Activated CD4-positive, alpha-beta T cell treated with anti-CD3 and anti-CD28 coated beads, Interleukin-2, amount 10 ng/mL, durations not matched to agents 7 days and 5 days (primary cell): ENCODE measurements around the gene S1PR4. TPM values are rescaled to one million over a fixed set of nuclear protein-coding genes. Genes with fewer than 3 reads are reported as not detected.
"Not testable (repeated sequence)": the region's sequence is repeated elsewhere in the genome, so short reads cannot be mapped to it uniquely, and the experiment has no call there.

Source experiments
- CTCF ChIA-PET: fragments of 350-600 bp; sonication (Branson Sonifier 250); formaldehyde crosslinking; loops from one replicate; lab custom pipeline; 2021; ENCODE audit warnings: antibody characterized with exemption; lab: Charles Lee
- POLR2A ChIA-PET: fragments of 350-600 bp; sonication (Branson Sonifier 250); formaldehyde crosslinking; loops from one replicate; lab custom pipeline; 2021; ENCODE audit warnings: antibody characterized with exemption; lab: Charles Lee
- DNase-seq: peaks from one replicate; pipeline ENCODE4 v3.0.0-alpha.2; 2020
- H3K27ac Mint-ChIP-seq: one replicate; pipeline ENCODE4 v1.8.0; 2021; ENCODE audit warnings: mild to moderate bottlenecking, moderate library complexity, mixed read lengths
- H3K27me3 Mint-ChIP-seq: one replicate; pipeline ENCODE4 v1.8.0; 2021; ENCODE audit warnings: mixed read lengths
- H3K36me3 Mint-ChIP-seq: one replicate; pipeline ENCODE4 v1.8.0; 2021; ENCODE audit warnings: low read depth, mixed read lengths
- H3K4me1 Mint-ChIP-seq: one replicate; pipeline ENCODE4 v1.8.0; 2021; ENCODE audit warnings: mixed read lengths
- H3K4me3 Mint-ChIP-seq: one replicate; pipeline ENCODE4 v1.8.0; 2021; ENCODE audit warnings: mild to moderate bottlenecking, moderate library complexity, mixed read lengths
- H3K9me3 Mint-ChIP-seq: one replicate; pipeline ENCODE4 v1.8.0; 2021; ENCODE audit warnings: mixed read lengths
- total RNA-seq, 2 experiments: library from RNA; stranded (reverse); gene quantifications; one replicate each; pipeline ENCODE4 v1.2.3, GENCODE V29; 2021

The S1PR4 gene
- total RNA-seq, 2 experiments from 2014 or later: 162 to 209 TPM

DNA sequence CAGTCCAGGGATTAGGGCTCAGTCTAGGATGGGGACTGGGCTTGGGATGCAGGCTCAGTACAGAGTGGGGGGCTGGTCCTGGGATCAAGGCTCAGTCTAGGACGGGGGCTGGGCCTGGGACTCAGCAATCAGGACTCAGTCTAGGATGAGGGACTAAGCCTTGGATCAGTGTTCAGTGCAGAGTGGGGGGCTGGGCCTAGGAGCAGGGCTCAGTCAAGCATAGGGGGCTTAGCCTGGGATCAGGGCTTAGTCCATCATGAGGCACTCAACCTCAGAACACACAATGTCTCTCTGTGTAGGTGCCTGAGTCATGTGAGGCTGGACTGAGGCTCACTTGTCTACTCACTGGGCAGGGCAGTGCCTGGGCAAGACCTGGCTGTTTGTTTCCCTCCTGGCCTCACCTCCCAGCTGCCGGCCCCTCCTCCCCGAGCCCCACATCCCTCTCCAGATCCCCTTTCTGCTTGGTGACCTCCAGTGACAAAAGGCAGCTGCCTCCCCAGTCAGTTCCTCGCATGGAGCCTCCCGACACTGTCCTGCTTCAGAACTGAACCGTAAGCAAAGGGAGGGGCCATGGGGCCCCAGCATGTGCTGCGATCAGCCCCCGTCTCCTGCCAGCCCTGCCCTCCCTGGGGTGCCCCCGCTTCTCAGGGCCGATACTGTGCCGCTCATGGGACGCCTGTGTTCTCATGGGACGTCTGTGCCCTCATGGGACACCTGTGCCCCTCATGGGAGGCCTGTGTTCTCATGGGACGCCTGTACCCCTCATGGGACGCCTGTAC is 6.5 kb upstream of the S1PR4 start:
- H3K4me1 Mint-ChIP-seq: peaks cover 32% of the 10 kb centered on the region
- no peaks in the 10 kb centered on the region for H3K27me3 Mint-ChIP-seq
- peaks cover 17% of the 10 kb centered on the region for H3K36me3 Mint-ChIP-seq
- ChIA-PET POLR2A (no interaction called here), CTCF (interaction anchor here (0.6 kb wide), 1 partner anchor 81 kb away, joined by 3 read pairs; no protein-coding TSS in a partner anchor)
- no peaks in the 10 kb centered on the region for H3K9me3 Mint-ChIP-seq
- H3K27ac Mint-ChIP-seq: no peak overlapping the region
- no peak for DNase-seq
- no peak overlapping the region for H3K4me3 Mint-ChIP-seq

- H3K27ac Mint-ChIP-seq, H3K27me3 Mint-ChIP-seq, CTCF ChIA-PET, POLR2A ChIA-PET, H3K4me3 Mint-ChIP-seq, DNase-seq, H3K9me3 Mint-ChIP-seq: not testable (repeated sequence)
- Mint-ChIP-seq H3K4me1 (peaks cover 33% of the 10 kb centered on the region), H3K36me3 (peaks cover 18% of the 10 kb centered on the region)
Measured at GRCh38 chr19:3172673-3173000, 5.9 kb upstream of the S1PR4 start.

DNA sequence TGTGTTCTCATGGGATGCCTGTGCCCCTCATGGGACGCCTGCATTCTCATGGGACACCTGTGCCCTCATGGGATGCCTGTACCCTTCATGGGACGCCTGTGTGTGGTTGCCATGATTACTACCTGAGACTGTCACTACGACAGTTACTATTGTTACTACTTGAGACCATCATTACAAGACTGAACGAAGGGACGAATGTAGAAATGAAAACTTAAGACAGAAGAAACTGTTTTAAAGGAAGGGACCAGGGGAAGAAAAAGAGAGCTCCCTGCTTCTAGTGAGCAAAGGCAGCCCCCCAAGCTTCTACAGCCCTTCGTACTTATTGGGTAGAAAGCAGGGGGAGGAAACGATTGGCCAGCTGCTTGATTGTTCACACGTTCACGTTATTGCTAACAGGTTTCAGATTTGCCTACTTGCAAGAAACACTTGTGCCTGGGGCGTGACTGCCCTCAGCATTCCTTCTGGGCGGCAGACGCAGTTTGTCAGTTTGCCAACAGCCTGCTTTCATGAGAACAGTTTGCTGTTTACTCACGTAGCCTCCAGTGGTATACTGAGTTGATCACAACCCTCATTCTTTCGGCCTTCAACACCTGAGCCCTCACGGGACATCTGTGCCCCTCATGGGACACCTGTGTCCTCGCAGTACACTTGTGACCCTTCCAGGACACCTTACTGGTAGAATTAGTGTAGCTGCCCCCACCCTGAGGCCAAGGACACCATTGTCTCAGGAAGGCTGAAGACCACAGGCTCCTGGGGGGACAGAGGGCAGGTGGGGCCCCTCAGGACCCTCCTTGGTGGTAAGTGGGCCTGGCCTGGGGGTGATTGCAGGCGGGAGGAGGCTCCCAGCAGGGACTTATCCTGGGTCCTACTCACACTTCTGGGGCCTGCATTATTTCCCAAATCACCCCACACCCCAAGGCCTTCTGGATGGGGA is 2.5 kb upstream of the S1PR4 start:
- peaks cover 27% of the 10 kb centered on the region for H3K4me1 Mint-ChIP-seq
- CTCF ChIA-PET: interaction anchor here (0.6 to 1.6 kb wide), 4 partner anchors 14 to 708 kb away, joined by 3 to 4 read pairs (median 3); no protein-coding TSS in a partner anchor
- peaks cover 29% of the 10 kb centered on the region for H3K36me3 Mint-ChIP-seq
- H3K9me3 Mint-ChIP-seq: no peaks in the 10 kb centered on the region
- POLR2A ChIA-PET: no interaction called here
- no peaks in the 10 kb centered on the region for H3K27me3 Mint-ChIP-seq
- peak overlapping the region; percentile 96 for H3K27ac Mint-ChIP-seq
- peak overlapping the region; percentile 90 for H3K4me3 Mint-ChIP-seq
- peak; percentile 30 for DNase-seq

GRCh38 chr19:3176715-3177501 is 1.7 kb upstream of the S1PR4 start:
- peak overlapping the region; percentile 90 for H3K4me3 Mint-ChIP-seq
- H3K36me3 Mint-ChIP-seq: peaks cover 36% of the 10 kb centered on the region
- CTCF ChIA-PET: interaction anchor here (0.6 to 1.6 kb wide), 4 partner anchors 10 to 100 kb away, joined by 3 read pairs; no protein-coding TSS in a partner anchor
- DNase-seq: peak; percentile 78
- POLR2A ChIA-PET: interaction anchor here (0.7 kb wide), 1 partner anchor 39 kb away, joined by 3 read pairs; no protein-coding TSS in a partner anchor
- no peaks in the 10 kb centered on the region for H3K27me3 Mint-ChIP-seq
- H3K9me3 Mint-ChIP-seq: no peaks in the 10 kb centered on the region
- peaks cover 21% of the 10 kb centered on the region for H3K4me1 Mint-ChIP-seq
- peak overlapping the region; percentile 96 for H3K27ac Mint-ChIP-seq

- Mint-ChIP-seq H3K27me3 (no peaks in the 10 kb centered on the region), H3K9me3 (no peaks in the 10 kb centered on the region), H3K4me3 (peak overlapping the region; percentile 100), H3K4me1 (peaks cover 35% of the 10 kb centered on the region), H3K36me3 (peaks cover 52% of the 10 kb centered on the region), H3K27ac (peak overlapping the region; percentile 98)
- ChIA-PET CTCF (no interaction called here), POLR2A (interaction anchor here (0.7 kb wide), 1 partner anchor 42 kb away, joined by 3 read pairs; no protein-coding TSS in a partner anchor)
- DNase-seq: no peak
Measured at GRCh38 chr19:3178973-3179738, 587 bp downstream of the S1PR4 start.

DNA sequence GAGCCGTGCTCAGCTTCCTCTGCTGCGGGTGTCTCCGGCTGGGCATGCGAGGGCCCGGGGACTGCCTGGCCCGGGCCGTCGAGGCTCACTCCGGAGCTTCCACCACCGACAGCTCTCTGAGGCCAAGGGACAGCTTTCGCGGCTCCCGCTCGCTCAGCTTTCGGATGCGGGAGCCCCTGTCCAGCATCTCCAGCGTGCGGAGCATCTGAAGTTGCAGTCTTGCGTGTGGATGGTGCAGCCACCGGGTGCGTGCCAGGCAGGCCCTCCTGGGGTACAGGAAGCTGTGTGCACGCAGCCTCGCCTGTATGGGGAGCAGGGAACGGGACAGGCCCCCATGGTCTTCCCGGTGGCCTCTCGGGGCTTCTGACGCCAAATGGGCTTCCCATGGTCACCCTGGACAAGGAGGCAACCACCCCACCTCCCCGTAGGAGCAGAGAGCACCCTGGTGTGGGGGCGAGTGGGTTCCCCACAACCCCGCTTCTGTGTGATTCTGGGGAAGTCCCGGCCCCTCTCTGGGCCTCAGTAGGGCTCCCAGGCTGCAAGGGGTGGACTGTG is 1.2 kb downstream of the S1PR4 start:
- H3K27ac Mint-ChIP-seq: peak overlapping the region; percentile 98
- ChIA-PET POLR2A (no interaction called here), CTCF (interaction anchor here (0.6 kb wide), 1 partner anchor 11 kb away, joined by 4 read pairs; no protein-coding TSS in a partner anchor)
- H3K36me3 Mint-ChIP-seq: peaks cover 58% of the 10 kb centered on the region
- H3K4me1 Mint-ChIP-seq: peaks cover 42% of the 10 kb centered on the region
- DNase-seq: peak; percentile 43
- peak overlapping the region; percentile 100 for H3K4me3 Mint-ChIP-seq
- H3K9me3 Mint-ChIP-seq: no peaks in the 10 kb centered on the region
- H3K27me3 Mint-ChIP-seq: no peaks in the 10 kb centered on the region

DNA sequence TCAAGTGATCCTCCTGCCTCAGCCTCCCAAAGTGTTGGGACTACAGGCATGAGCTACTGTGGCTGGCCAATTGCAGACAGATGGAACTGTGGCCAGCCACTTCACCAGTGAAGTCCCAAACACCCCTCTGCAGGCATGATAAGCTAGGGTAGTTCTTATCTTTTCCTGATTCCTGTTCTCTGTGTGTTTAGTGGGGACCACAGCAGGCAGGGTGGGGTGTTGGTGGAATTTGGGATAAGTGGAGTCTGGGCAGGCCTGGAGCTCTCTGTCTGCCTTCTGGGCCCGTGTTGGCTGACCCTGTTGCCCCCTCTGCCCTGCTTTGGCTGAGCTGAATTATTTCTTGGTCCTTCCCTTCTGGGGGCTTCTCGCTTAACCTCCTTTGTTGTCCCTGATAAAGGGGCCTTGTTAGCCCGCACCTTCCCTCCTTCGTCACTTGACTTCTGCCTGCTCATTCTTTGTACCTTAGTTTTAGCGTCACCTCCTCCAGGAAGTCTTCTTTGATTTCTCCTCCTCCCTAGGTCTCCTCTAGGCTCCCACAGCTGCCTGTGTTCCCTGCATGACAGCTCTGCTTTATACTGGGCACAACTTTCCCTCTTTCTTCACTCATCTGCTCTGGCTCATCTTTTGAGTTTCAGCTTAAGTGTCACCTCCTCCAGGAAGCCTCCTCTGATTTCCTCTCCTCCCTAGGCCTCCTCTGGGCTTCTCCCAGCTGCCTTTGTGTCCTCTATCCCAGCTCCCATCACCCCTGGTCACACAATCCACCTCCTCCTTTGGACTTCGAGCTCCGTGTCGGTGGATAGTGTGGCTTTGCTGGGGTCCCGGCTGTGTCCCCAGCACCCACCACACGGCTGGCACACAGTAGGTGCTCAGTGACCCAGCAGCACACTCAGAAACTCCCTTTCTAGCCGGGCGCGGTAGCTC is 5.4 kb downstream of the S1PR4 start:
- ChIA-PET POLR2A (interaction anchor here (0.6 kb wide), 1 partner anchor 47 kb away, joined by 3 read pairs; no protein-coding TSS in a partner anchor), CTCF (interaction anchor here (0.6 to 2.4 kb wide), 6 partner anchors 13 to 222 kb away, joined by 3 to 7 read pairs (median 3); no protein-coding TSS in a partner anchor)
- peaks cover 55% of the 10 kb centered on the region for H3K4me1 Mint-ChIP-seq
- H3K27ac Mint-ChIP-seq: peak overlapping the region; percentile 85
- DNase-seq: no peak
- H3K9me3 Mint-ChIP-seq: no peaks in the 10 kb centered on the region
- H3K27me3 Mint-ChIP-seq: no peaks in the 10 kb centered on the region
- H3K36me3 Mint-ChIP-seq: peaks cover 55% of the 10 kb centered on the region
- H3K4me3 Mint-ChIP-seq: peak overlapping the region; percentile 79

GRCh38 chr19:3184847-3185460 is 6.4 kb downstream of the S1PR4 start:
- CTCF ChIA-PET: interaction anchor here (0.6 to 2.4 kb wide), 3 partner anchors 14 to 223 kb away, joined by 3 to 7 read pairs (median 4); no protein-coding TSS in a partner anchor
- peaks cover 61% of the 10 kb centered on the region for H3K4me1 Mint-ChIP-seq
- H3K4me3 Mint-ChIP-seq: peak overlapping the region; percentile 79
- POLR2A ChIA-PET: interaction anchor here (0.6 kb wide), 1 partner anchor 48 kb away, joined by 3 read pairs; no protein-coding TSS in a partner anchor
- H3K27ac Mint-ChIP-seq: peak overlapping the region; percentile 86
- peak; percentile 80 for DNase-seq
- H3K36me3 Mint-ChIP-seq: peaks cover 47% of the 10 kb centered on the region
- H3K27me3 Mint-ChIP-seq: no peaks in the 10 kb centered on the region
- no peaks in the 10 kb centered on the region for H3K9me3 Mint-ChIP-seq

DNA sequence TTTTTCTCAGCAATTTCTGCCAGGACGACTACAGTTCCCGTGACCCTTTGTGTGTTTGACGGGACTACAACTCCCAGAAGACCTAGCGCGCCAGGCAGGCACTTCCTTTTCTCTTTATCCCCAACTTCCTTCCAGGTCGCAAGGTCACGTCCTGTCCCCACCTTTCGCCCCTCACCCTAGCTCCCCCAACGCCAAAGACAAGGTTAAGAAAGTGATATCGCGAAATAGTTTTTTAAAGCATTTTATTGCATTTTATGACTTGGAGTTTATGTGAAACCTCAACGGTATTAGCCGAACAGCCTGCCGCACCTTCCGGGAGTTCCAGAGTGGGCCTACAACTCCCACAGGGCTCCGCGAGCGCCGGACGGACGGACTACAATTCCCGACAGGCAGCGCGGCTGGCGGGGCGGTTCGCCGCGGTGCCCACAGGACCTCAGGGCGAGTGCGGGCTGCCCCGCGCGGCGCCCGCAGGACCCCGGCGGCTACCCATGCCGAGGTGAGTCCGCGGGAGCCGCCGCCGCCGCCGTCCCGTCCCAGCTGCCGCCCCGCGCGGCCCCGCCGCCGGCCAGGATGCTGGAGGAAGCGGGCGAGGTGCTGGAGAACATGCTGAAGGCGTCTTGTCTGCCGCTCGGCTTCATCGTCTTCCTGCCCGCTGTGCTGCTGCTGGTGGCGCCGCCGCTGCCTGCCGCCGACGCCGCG is 7.0 kb downstream of the S1PR4 start, which contains the start of gene NCLN:
Gene NCLN, plus strand, starts transcription at position 470 of the 699 bp plus-strand sequence. Its CDS starts 101 bp downstream, at position 571.
- Mint-ChIP-seq H3K9me3 (no peaks in the 10 kb centered on the region), H3K27me3 (no peaks in the 10 kb centered on the region), H3K4me3 (peak within 1 kb of the TSS; percentile 88), H3K36me3 (peaks cover 40% of the 10 kb centered on the region), H3K27ac (peak within 1 kb of the TSS; percentile 89), H3K4me1 (peaks cover 61% of the 10 kb centered on the region)
- peak; percentile 93 for DNase-seq
- CTCF ChIA-PET: interaction anchor here (2.4 kb wide), 1 partner anchor 39 kb away, joined by 7 read pairs; no protein-coding TSS in a partner anchor
- POLR2A ChIA-PET: no interaction called here
